ENCODE data around the gene ATP5F1C. TPM values are rescaled to one million over a fixed set of nuclear protein-coding genes. Genes with fewer than 3 reads are reported as not detected.
A peak's percentile ranks its signal among the peaks of the same experiment; 100 is the strongest.

Gene ATP5F1C
- total RNA-seq, 1 experiment from 2014 or later: 189 TPM

- ChIA-PET POLR2A (no interaction called here), CTCF (no interaction called here)
- in situ Hi-C loops (cut with HindIII; ENCODE audit: low pct_unique_long_range_greater_than_20kb, low sequenced_read_pairs): no loop called here
- H3K4me1 ChIP-seq (ENCODE audit: control insufficient read depth, insufficient read depth, low read length): peaks cover 9% of the 10 kb centered on the region
- TF ChIP-seq POLR2AphosphoS5 (IDR thresholded peaks at IDR 0.05; ENCODE audit: low read depth, low read length) (no peak), TCF7L2 (IDR thresholded peaks at IDR 0.05; ENCODE audit: low read depth, low read length) (no peak), SIN3A (IDR thresholded peaks at IDR 0.05; ENCODE audit: borderline replicate concordance, insufficient read depth, low read depth, low read length) (no peak), REST (IDR thresholded peaks at IDR 0.05; ENCODE audit: insufficient read depth in 1 of 2, low read depth in 2 of 2, low read length in 1 of 2) (no peak), CTCF (IDR thresholded peaks at IDR 0.05) (no peak)
- H3K36me3 ChIP-seq (ENCODE audit: control insufficient read depth, insufficient read depth, low read length): peaks cover 11% of the 10 kb centered on the region; the same call in 1 of the 2 replicates
- H3K4me3 ChIP-seq (ENCODE audit: low read depth in 2 of 2, low read length in 2 of 2): peak overlapping the region; percentile 90 to 94
- H3K9me3 ChIP-seq (ENCODE audit: control insufficient read depth, insufficient read depth, low read depth, low read length): no peaks in the 10 kb centered on the region
- DNase-seq (ENCODE audit: low read depth, low spot score) (no peak), ATAC-seq (no peak)
- BruUV-seq (replicated peaks): TSS peak; percentile 61
- no peaks in the 10 kb centered on the region for H3K27me3 ChIP-seq (ENCODE audit: control insufficient read depth, insufficient read depth, low read length)
- peak overlapping the region; percentile 87 for H3K27ac ChIP-seq (ENCODE audit: low read length)
- intact Hi-C loops (cut with micrococcal nuclease; ENCODE audit: unreplicated experiment): no loop called here
Measured at GRCh38 chr10:7789390-7789789, 1.4 kb downstream of the ATP5F1C start.

- no TSS peak for BruUV-seq (replicated peaks)
- intact Hi-C loops (cut with micrococcal nuclease; ENCODE audit: unreplicated experiment): no loop called here
- in situ Hi-C loops (cut with HindIII; ENCODE audit: low pct_unique_long_range_greater_than_20kb, low sequenced_read_pairs): no loop called here
- Histone ChIP-seq H3K36me3 (ENCODE audit: control insufficient read depth, insufficient read depth, low read length) (peaks cover 8% of the 10 kb centered on the region), H3K27me3 (ENCODE audit: control insufficient read depth, insufficient read depth, low read length) (no peaks in the 10 kb centered on the region), H3K9me3 (ENCODE audit: control insufficient read depth, insufficient read depth, low read depth, low read length) (no peaks in the 10 kb centered on the region), H3K27ac (ENCODE audit: low read length) (no peak overlapping the region), H3K4me1 (ENCODE audit: control insufficient read depth, insufficient read depth, low read length) (peaks cover 11% of the 10 kb centered on the region), H3K4me3 (ENCODE audit: low read depth in 2 of 2, low read length in 2 of 2) (no peak overlapping the region)
- ATAC-seq: no peak
- DNase-seq (ENCODE audit: low read depth, low spot score): no peak
- CTCF ChIA-PET: no interaction called here
- POLR2A ChIA-PET: no interaction called here
- TF ChIP-seq SIN3A (IDR thresholded peaks at IDR 0.05; ENCODE audit: borderline replicate concordance, insufficient read depth, low read depth, low read length) (no peak), REST (IDR thresholded peaks at IDR 0.05; ENCODE audit: insufficient read depth in 1 of 2, low read depth in 2 of 2, low read length in 1 of 2) (no peak), CTCF (IDR thresholded peaks at IDR 0.05) (no peak), POLR2AphosphoS5 (IDR thresholded peaks at IDR 0.05; ENCODE audit: low read depth, low read length) (no peak), TCF7L2 (IDR thresholded peaks at IDR 0.05; ENCODE audit: low read depth, low read length) (no peak)
Measured at GRCh38 chr10:7792541-7792940, 4.6 kb downstream of the ATP5F1C start.
